Smooth muscle cell (in vitro differentiated cells): Measurements from ENCODE around the gene TENM4. TPM values are rescaled to one million over a fixed set of nuclear protein-coding genes. Genes with fewer than 3 reads are reported as not detected.

ENCODE experiments used
- DNase-seq: peaks from one replicate; lab custom pipeline; 2025; ENCODE audit not compliant: unreplicated experiment; lab: John Stamatoyannopoulos, UW
- H2AFZ ChIP-seq: fragments of 200-600 bp; sonication (generic); 2 replicates; pipeline ENCODE4 v1.6.0; 2016; ENCODE audit warnings: antibody characterized with exemption, low read depth, mild to moderate bottlenecking
- H3F3A ChIP-seq: fragments of 200-600 bp; sonication (generic); 2 replicates; pipeline ENCODE4 v1.6.0; 2017; ENCODE audit warnings: antibody characterized with exemption, low read depth
- H3K27ac ChIP-seq: fragments of 200-600 bp; sonication (generic); 2 replicates; pipeline ENCODE4 v1.5.1; 2016; ENCODE audit warnings: low read depth, mild to moderate bottlenecking
- H3K27me3 ChIP-seq: fragments of 200-600 bp; sonication (generic); 2 replicates; pipeline ENCODE4 v1.6.1; 2016; ENCODE audit warnings: low read depth, mild to moderate bottlenecking
- H3K36me3 ChIP-seq: fragments of 200-600 bp; sonication (generic); 2 replicates; pipeline ENCODE4 v1.5.1; 2016; ENCODE audit warnings: low read depth
- H3K4me1 ChIP-seq: fragments of 200-600 bp; sonication (generic); 2 replicates; pipeline ENCODE4 v1.5.1; 2016; ENCODE audit warnings: low read depth
- H3K4me2 ChIP-seq: fragments of 200-600 bp; sonication (generic); 2 replicates; pipeline ENCODE4 v1.6.0; 2016; ENCODE audit warnings: mild to moderate bottlenecking
- H3K4me3 ChIP-seq: fragments of 200-600 bp; sonication (generic); 2 replicates; pipeline ENCODE4 v1.5.1; 2016; ENCODE audit warnings: mild to moderate bottlenecking
- H3K79me2 ChIP-seq: fragments of 200-600 bp; sonication (generic); 2 replicates; pipeline ENCODE4 v1.6.0; 2016; ENCODE audit warnings: low read depth, mild to moderate bottlenecking
- H3K9ac ChIP-seq: fragments of 200-600 bp; sonication (generic); 2 replicates; pipeline ENCODE4 v1.6.0; 2016; ENCODE audit warnings: low read depth
- H3K9me3 ChIP-seq: fragments of 200-600 bp; sonication (generic); replicated peaks from 2 replicates; pipeline ENCODE4 v1.5.1; 2016; ENCODE audit warnings: low read depth
- H4K20me1 ChIP-seq: fragments of 200-600 bp; sonication (generic); 2 replicates; pipeline ENCODE4 v1.6.0; 2016; ENCODE audit warnings: low read depth
- CTCF ChIP-seq: fragments of 200-600 bp; sonication (generic); IDR thresholded peaks from 2 replicates; pipeline ENCODE4 v1.5.1; 2017; ENCODE audit warnings: borderline replicate concordance, mild to moderate bottlenecking, antibody characterized with exemption; ENCODE audit not compliant: insufficient read depth, poor library complexity, severe bottlenecking
- WGBS: methylation state at CpG from one replicate; pipeline ENCODE4 v1.1.7; 2016; ENCODE audit warnings: low lambda C conversion rate; 5-methylcytosine and 5-hydroxymethylcytosine counted together
- polyA plus RNA-seq: library from polyadenylated mRNA; unstranded; fragments of >200 nt; fragmentation: Nextera tagmentation; extraction: Ambion mirVana; gene quantifications from 2 replicates; pipeline ENCODE4 v1.2.1, GENCODE V29; 2016
- total RNA-seq: library from RNA; depleted of rRNA; stranded (reverse); fragments of >200 nt; gene quantifications from 2 replicates; pipeline ENCODE4 v1.2.3, GENCODE V29; 2014

Gene TENM4
- total and polyA plus RNA-seq, 2 experiments from 2014 or later = 31.6 to 38.2 TPM

GRCh38 chr11:79152511-79152910 lies 288.3 kb downstream of the TENM4 start:
- H3K79me2 ChIP-seq = no peaks in the 10 kb centered on the region
- H3F3A ChIP-seq = peaks cover 5% of the 10 kb centered on the region
- no peak overlapping the region for H3K4me3 ChIP-seq
- H3K9ac ChIP-seq = no peak overlapping the region
- 83% methylated on average over 4 of the region's 4 CpGs for WGBS
- no peak for TF ChIP-seq CTCF
- H3K4me1 ChIP-seq = no peaks in the 10 kb centered on the region
- H3K4me2 ChIP-seq = no peak overlapping the region
- no peak for DNase-seq
- H3K9me3 ChIP-seq = no peaks in the 10 kb centered on the region
- H3K36me3 ChIP-seq = no peaks in the 10 kb centered on the region
- H4K20me1 ChIP-seq = no peaks in the 10 kb centered on the region
- no peak overlapping the region for H3K27ac ChIP-seq
- H3K27me3 ChIP-seq = no peaks in the 10 kb centered on the region
- no peak overlapping the region for H2AFZ ChIP-seq

- TF ChIP-seq CTCF = no peak
- H3K4me3 ChIP-seq = no peak overlapping the region
- WGBS = 75% methylated on average over 3 of the region's 3 CpGs
These were observed 289.4 kb downstream of the TENM4 start for GRCh38 chr11:79151396-79151795.

GRCh38 chr11:79150966-79151365 lies 289.9 kb downstream of the TENM4 start:
- Histone ChIP-seq H3K36me3 (no peaks in the 10 kb centered on the region), H2AFZ (no peak overlapping the region), H3K4me3 (no peak overlapping the region), H3K9me3 (no peaks in the 10 kb centered on the region), H3K4me2 (no peak overlapping the region), H3K9ac (no peak overlapping the region), H3K4me1 (no peaks in the 10 kb centered on the region), H3F3A (peaks cover 5% of the 10 kb centered on the region), H4K20me1 (no peaks in the 10 kb centered on the region), H3K27me3 (no peaks in the 10 kb centered on the region), H3K27ac (peak overlapping the region; percentile 93), H3K79me2 (no peaks in the 10 kb centered on the region)
- DNase-seq = no peak
- WGBS = 24% methylated on average over 3 of the region's 3 CpGs
- TF ChIP-seq CTCF = no peak

More at GRCh38 chr11:79151396-79151795, 289.4 kb downstream of the TENM4 start:
- peak overlapping the region; percentile 93 for H3K27ac ChIP-seq
- peak overlapping the region; percentile 25 for H3K4me2 ChIP-seq
- H3K79me2 ChIP-seq = no peaks in the 10 kb centered on the region
- no peak for DNase-seq
- H3F3A ChIP-seq = peaks cover 5% of the 10 kb centered on the region
- H4K20me1 ChIP-seq = no peaks in the 10 kb centered on the region
- H3K9ac ChIP-seq = no peak overlapping the region
- H3K36me3 ChIP-seq = no peaks in the 10 kb centered on the region
- H3K4me1 ChIP-seq = no peaks in the 10 kb centered on the region
- H3K27me3 ChIP-seq = no peaks in the 10 kb centered on the region
- no peak overlapping the region for H2AFZ ChIP-seq
- no peaks in the 10 kb centered on the region for H3K9me3 ChIP-seq

GRCh38 chr11:79150320-79150719 lies 290.5 kb downstream of the TENM4 start:
- Histone ChIP-seq H3K4me1 (no peaks in the 10 kb centered on the region), H3K79me2 (no peaks in the 10 kb centered on the region), H3F3A (peaks cover 5% of the 10 kb centered on the region), H3K36me3 (no peaks in the 10 kb centered on the region), H4K20me1 (no peaks in the 10 kb centered on the region), H3K9me3 (no peaks in the 10 kb centered on the region), H3K4me2 (peak overlapping the region; percentile 64), H3K27ac (peak overlapping the region; percentile 93), H3K4me3 (no peak overlapping the region), H3K27me3 (no peaks in the 10 kb centered on the region), H3K9ac (peak overlapping the region; percentile 50), H2AFZ (no peak overlapping the region)
- TF ChIP-seq CTCF = no peak
- WGBS = 10% methylated on average over 1 of the region's 1 CpG
- no peak for DNase-seq
